RPMI7951 (cell line): ENCODE measurements around the gene SMARCD3. TPM values are rescaled to one million over a fixed set of nuclear protein-coding genes. Genes with fewer than 3 reads are reported as not detected.

Experiments used
- DNase-seq: peaks from one replicate; pipeline ENCODE4 v3.0.0-alpha.2; 2012; ENCODE audit warnings: low read depth
- total RNA-seq: library from RNA; depleted of rRNA; stranded (reverse); fragments of >200 nt; shearing (Covaris generic); gene quantifications from 2 replicates; pipeline ENCODE4 v1.2.3, GENCODE V29; 2014

SMARCD3 gene
- total RNA-seq, 1 experiment from 2014 or later: 12.6 TPM

DNA sequence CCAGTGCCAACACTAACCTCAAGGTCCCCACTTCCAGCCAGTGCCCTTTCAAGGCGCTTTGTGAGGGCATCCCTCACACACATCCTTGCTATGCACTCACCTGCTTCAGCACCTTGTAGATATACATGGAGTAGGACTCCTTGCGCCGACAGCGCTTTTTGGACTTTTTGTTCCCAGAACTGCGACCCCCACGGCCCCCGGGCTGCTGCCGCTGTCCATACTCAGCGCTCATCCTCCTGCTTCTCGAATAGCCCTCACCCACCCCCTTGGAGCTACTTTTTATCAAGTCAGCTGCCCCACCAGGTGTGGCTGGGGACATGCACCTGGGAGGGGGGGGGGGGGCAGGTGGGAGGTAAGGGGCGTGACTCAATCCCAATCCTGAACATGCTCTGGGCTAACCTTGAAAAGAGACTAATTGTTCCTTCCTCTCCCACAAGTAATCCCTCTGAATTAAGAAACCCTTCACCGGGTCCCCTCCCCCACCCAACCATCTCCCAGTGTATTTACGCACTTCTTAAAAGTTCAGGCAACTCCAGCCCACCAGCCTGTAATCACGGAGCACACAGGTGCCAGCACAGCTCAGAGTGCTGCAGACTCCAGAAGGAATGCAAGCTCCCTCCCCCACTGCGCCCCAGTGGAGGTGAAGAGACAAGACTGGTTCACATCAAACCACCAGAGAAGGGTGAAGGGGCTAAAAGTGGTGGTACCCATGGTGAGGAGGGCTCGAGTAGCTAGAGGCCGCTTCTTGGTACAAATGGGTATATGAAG lies 38.2 kb downstream of the SMARCD3 start, which contains the start of gene H2BK1:
TSS of gene H2BK1 (minus strand) at position 402 of the 768 bp plus-strand sequence. CDS start at position 232, 170 bp downstream.
- DNase-seq: no peak

DNA sequence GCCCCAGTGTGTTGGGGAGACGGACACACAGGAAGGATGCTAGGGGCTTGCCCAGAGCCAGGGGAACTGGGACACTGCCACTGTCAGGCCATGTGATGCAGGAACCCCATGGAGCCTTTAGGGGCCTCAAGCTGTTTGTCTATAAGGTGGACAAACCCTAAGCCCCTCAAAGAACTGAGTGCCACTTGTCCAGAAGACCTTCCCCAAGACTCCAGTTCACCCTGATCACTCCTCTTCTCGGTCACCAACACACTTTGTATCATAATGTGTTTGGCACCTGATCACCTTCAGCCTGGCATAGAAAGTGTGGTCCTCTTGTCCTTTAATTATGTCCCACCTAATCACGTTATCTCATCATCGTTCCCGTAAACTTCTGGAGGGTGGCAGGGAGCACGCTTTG lies 38.9 kb downstream of the SMARCD3 start:
- DNase-seq: no peak

GRCh38 chr7:151208253-151208862 lies 40.1 kb downstream of the SMARCD3 start:
- DNase-seq: no peak

GRCh38 chr7:151207804-151208203 lies 40.7 kb downstream of the SMARCD3 start:
- DNase-seq: no peak

GRCh38 chr7:151207315-151207714 lies 41.2 kb downstream of the SMARCD3 start:
- DNase-seq: no peak

- DNase-seq: no peak
Measured at GRCh38 chr7:151206914-151207313, 41.6 kb downstream of the SMARCD3 start.

DNA sequence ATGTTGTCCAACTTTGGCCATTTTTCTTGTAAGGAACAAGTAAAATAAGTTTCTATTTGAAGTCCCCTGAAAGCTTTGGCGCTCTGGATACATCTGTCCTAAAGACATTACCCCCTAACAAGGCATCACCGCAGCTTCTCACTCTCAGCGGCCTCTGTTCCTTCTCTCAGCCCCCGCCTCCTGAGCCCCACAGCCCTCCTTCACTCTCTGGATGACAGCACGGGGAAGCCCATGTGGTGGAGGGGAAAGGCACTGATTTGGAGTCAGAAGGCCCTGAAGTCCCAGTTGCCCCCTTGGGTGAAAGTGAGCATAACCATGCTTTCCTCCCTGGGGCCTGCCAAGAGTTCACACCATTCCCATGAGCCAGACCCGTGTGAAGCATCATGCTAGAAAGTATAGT lies 42.8 kb downstream of the SMARCD3 start:
- DNase-seq: no peak

- DNase-seq: no peak
Measured at GRCh38 chr7:151204383-151205032, 44.0 kb downstream of the SMARCD3 start.

- no peak for DNase-seq
Measured at GRCh38 chr7:151202836-151203235, 45.7 kb downstream of the SMARCD3 start.

DNA sequence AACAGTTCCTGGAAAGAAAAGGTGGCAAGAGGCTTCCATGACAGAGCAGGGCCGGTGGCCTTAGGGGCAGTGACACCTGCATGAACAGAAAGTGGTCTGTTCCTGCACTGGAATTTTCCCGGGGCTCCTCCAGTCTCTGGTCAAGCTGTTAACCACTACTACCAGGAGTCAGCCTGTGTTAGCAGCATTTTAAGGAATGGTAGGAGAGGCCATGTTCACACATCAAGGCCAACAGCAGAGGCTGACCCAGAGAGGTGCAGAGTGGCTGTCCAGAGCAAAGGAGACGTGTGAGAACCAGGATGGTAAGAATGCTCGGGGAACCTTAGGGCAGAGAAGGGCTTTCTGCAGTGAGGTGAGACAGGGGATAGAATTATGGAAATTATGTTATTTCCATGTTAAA lies 46.7 kb downstream of the SMARCD3 start:
- no peak for DNase-seq

- DNase-seq: no peak
Measured at GRCh38 chr7:151201344-151201743, 47.1 kb downstream of the SMARCD3 start.

- no peak for DNase-seq
Measured at GRCh38 chr7:151198945-151199848, 49.3 kb downstream of the SMARCD3 start.

GRCh38 chr7:151197932-151198331 lies 50.6 kb downstream of the SMARCD3 start:
- no peak for DNase-seq

- DNase-seq: no peak
Measured at GRCh38 chr7:151195616-151196450, 52.7 kb downstream of the SMARCD3 start.

GRCh38 chr7:151194188-151194587 lies 54.3 kb downstream of the SMARCD3 start:
- DNase-seq: no peak

GRCh38 chr7:151193203-151193978 lies 55.1 kb downstream of the SMARCD3 start:
- DNase-seq: no peak

- no peak for DNase-seq
Measured at GRCh38 chr7:151192002-151192539, 56.4 kb downstream of the SMARCD3 start.

DNA sequence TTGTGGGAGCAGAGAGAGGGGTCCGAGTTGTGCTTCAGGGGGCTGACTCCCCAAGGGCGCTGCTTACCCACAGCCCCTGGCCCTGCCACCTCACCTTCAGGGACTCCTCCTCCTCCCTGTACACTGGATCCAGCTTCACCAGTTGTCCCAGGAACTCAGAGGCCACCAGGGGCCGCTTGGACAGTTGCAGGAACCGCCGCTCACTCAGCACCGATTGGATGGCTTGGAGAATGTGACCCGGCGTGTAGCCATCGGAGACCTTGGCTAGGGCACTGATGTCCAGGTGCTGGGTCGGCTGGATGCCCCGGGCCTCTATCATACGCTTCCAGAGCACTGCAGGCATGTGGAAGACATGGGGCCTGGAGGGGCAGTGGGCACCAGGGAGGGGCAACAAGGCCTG lies 57.0 kb downstream of the SMARCD3 start:
- no peak for DNase-seq

DNA sequence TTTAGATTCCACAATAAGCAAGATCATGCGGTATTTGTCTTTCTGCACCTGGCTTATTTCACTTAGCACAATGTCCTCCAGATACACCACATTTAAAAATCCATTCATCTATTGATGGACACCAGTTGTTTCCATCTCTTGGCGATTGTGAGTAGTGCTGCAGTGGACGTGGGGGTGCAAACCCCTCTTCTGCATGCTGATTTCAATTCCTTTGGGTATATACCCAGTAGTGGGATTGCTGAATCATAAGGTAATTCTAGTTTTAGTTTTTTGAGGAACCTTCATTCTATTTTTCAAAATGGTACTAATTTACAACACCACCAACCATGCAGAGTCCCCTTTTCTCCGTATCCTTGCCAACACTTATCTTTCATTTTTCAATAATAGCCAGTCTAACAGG lies 59.5 kb downstream of the SMARCD3 start:
- DNase-seq: no peak
